Panc1 (cell line): ENCODE data around the gene TUBB2B. TPM values are rescaled to one million over a fixed set of nuclear protein-coding genes. Genes with fewer than 3 reads are reported as not detected.

Experiments used
- ATAC-seq: fragments of 200-7000 bp; cut with Tn5 transposase; 2 replicates; pipeline ENCODE4 v1.9.1; 2020; ENCODE audit warnings: mild to moderate bottlenecking, moderate library complexity
- BruUV-seq: library from RNA; stranded (reverse); fragments of 400-500 nt; replicated peaks from 2 replicates; lab custom pipeline; 2021; lab: Mats Ljungman, UMichigan
- CTCF ChIA-PET: fragments of 300-600 bp; sonication (Branson Sonifier 250); formaldehyde crosslinking; loops from one replicate; lab custom pipeline; 2022; ENCODE audit warnings: antibody characterized with exemption; lab: Charles Lee
- POLR2A ChIA-PET: fragments of 300-600 bp; sonication (Branson Sonifier 250); formaldehyde crosslinking; loops from one replicate; lab custom pipeline; 2022; ENCODE audit warnings: antibody characterized with exemption; lab: Charles Lee
- DNase-seq: peaks from one replicate; pipeline ENCODE4 v3.0.0-alpha.2; 2010; ENCODE audit warnings: low read depth, low spot score
- H3K27ac ChIP-seq: 2 replicates; pipeline ENCODE4 v1.5.1; 2011; ENCODE audit warnings: mild to moderate bottlenecking, low read length, inconsistent platforms
- H3K27me3 ChIP-seq: fragments of 200-500 bp; sonication (Bioruptor generic); 2 replicates; pipeline ENCODE4 v1.6.0; 2014; ENCODE audit warnings: low read length, inconsistent platforms; ENCODE audit not compliant: control insufficient read depth, insufficient read depth
- H3K36me3 ChIP-seq: fragments of 200-500 bp; sonication (Bioruptor generic); 2 replicates; pipeline ENCODE4 v1.5.1; 2014; ENCODE audit warnings: inconsistent platforms, mild to moderate bottlenecking, low read length, moderate library complexity; ENCODE audit not compliant: control insufficient read depth, insufficient read depth
- H3K4me1 ChIP-seq: 2 replicates; pipeline ENCODE4 v1.5.1; 2011; ENCODE audit warnings: inconsistent platforms, mild to moderate bottlenecking, low read length, moderate library complexity; ENCODE audit not compliant: control insufficient read depth, insufficient read depth
- H3K4me3 ChIP-seq, 2 experiments: 2 replicates each; pipeline ENCODE4 v1.5.1; 2011 to 2012; ENCODE audit warnings: low read depth in 2 of 2, low read length in 2 of 2, mild to moderate bottlenecking in 2 of 2, inconsistent platforms in 1 of 2, moderate library complexity in 1 of 2
- H3K9me3 ChIP-seq: fragments of 200-500 bp; sonication (Bioruptor generic); 2 replicates; pipeline ENCODE4 v1.5.1; 2014; ENCODE audit warnings: low read depth, mild to moderate bottlenecking, inconsistent platforms, low read length, moderate library complexity; ENCODE audit not compliant: control insufficient read depth, insufficient read depth
- POLR2AphosphoS5 ChIP-seq: IDR thresholded peaks from 2 replicates; pipeline ENCODE4 v1.6.1; 2012; ENCODE audit warnings: mild to moderate bottlenecking, low read depth, low read length, moderate library complexity
- SIN3A ChIP-seq: IDR thresholded peaks from 2 replicates; pipeline ENCODE4 v1.6.1; 2012; ENCODE audit warnings: low read depth, mild to moderate bottlenecking, low read length, moderate library complexity, borderline replicate concordance; ENCODE audit not compliant: insufficient read depth
- TCF7L2 ChIP-seq: IDR thresholded peaks from 2 replicates; pipeline ENCODE4 v1.6.1; 2011; ENCODE audit warnings: mild to moderate bottlenecking, low read depth, low read length, inconsistent platforms
- in situ Hi-C: cut with HindIII; loops from 2 replicates; pipeline ENCODE4 v1.10.0; 2016; ENCODE audit warnings: low sequenced_read_pairs, low pct_unique_long_range_greater_than_20kb
- intact Hi-C: fragments of 100-400 bp; cut with micrococcal nuclease; formaldehyde crosslinking; loops from one replicate; pipeline ENCODE4 v1.10.0; 2022; ENCODE audit not compliant: unreplicated experiment
- total RNA-seq: library from RNA; stranded (reverse); gene quantifications from one replicate; pipeline ENCODE4 v1.2.1, GENCODE V29; 2021; ENCODE audit not compliant: unreplicated experiment
- TF ChIP-seq, protein P1 (sequence below): fragments of 450-650 bp; IDR thresholded peaks from 2 replicates; pipeline ENCODE4 v1.5.1; 2017; ENCODE audit warnings: mild to moderate bottlenecking
- TF ChIP-seq, protein P2 (sequence below), 2 experiments: IDR thresholded peaks; 2 replicates each; pipeline ENCODE4 v1.6.1; 2011 to 2012; ENCODE audit warnings: low read depth in 2 of 2, control low read depth in 1 of 2, low read length in 1 of 2, mild to moderate bottlenecking in 1 of 2, moderate library complexity in 1 of 2; ENCODE audit not compliant: insufficient read depth in 1 of 2

TUBB2B gene
- total RNA-seq, 1 experiment from 2014 or later: 22.7 TPM

DNA sequence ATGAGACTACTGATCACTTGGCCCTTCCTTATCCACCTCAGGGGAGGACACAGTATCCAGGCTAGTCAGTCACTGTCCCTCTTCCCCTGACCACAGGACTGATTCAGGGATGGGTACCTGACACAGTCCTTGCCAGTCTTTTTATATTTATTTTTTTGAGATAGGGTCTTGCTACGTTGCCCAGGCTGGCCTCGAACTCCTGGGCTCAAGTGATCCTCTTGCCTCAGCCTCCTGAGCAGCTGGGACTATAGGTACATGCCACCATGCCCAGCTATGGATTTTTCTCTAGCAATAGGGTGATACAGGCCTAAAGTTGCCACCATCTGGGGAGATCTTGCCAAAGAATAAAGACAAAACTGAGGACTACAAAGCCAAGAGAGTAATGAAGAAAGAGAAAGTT is 10.2 kb downstream of the TUBB2B start:
- H3K4me3 ChIP-seq: no peak overlapping the region
- DNase-seq (no peak), ATAC-seq (no peak)
- ChIA-PET POLR2A (no interaction called here), CTCF (no interaction called here)
- no peaks in the 10 kb centered on the region for H3K9me3 ChIP-seq
- no peak for TF ChIP-seq TCF7L2
- TF ChIP-seq, protein P1, sequence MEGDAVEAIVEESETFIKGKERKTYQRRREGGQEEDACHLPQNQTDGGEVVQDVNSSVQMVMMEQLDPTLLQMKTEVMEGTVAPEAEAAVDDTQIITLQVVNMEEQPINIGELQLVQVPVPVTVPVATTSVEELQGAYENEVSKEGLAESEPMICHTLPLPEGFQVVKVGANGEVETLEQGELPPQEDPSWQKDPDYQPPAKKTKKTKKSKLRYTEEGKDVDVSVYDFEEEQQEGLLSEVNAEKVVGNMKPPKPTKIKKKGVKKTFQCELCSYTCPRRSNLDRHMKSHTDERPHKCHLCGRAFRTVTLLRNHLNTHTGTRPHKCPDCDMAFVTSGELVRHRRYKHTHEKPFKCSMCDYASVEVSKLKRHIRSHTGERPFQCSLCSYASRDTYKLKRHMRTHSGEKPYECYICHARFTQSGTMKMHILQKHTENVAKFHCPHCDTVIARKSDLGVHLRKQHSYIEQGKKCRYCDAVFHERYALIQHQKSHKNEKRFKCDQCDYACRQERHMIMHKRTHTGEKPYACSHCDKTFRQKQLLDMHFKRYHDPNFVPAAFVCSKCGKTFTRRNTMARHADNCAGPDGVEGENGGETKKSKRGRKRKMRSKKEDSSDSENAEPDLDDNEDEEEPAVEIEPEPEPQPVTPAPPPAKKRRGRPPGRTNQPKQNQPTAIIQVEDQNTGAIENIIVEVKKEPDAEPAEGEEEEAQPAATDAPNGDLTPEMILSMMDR: no peak
- no peak for TF ChIP-seq POLR2AphosphoS5
- TF ChIP-seq SIN3A: no peak
- TF ChIP-seq, protein P2, sequence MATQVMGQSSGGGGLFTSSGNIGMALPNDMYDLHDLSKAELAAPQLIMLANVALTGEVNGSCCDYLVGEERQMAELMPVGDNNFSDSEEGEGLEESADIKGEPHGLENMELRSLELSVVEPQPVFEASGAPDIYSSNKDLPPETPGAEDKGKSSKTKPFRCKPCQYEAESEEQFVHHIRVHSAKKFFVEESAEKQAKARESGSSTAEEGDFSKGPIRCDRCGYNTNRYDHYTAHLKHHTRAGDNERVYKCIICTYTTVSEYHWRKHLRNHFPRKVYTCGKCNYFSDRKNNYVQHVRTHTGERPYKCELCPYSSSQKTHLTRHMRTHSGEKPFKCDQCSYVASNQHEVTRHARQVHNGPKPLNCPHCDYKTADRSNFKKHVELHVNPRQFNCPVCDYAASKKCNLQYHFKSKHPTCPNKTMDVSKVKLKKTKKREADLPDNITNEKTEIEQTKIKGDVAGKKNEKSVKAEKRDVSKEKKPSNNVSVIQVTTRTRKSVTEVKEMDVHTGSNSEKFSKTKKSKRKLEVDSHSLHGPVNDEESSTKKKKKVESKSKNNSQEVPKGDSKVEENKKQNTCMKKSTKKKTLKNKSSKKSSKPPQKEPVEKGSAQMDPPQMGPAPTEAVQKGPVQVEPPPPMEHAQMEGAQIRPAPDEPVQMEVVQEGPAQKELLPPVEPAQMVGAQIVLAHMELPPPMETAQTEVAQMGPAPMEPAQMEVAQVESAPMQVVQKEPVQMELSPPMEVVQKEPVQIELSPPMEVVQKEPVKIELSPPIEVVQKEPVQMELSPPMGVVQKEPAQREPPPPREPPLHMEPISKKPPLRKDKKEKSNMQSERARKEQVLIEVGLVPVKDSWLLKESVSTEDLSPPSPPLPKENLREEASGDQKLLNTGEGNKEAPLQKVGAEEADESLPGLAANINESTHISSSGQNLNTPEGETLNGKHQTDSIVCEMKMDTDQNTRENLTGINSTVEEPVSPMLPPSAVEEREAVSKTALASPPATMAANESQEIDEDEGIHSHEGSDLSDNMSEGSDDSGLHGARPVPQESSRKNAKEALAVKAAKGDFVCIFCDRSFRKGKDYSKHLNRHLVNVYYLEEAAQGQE (IDR thresholded peaks at IDR 0.05; ENCODE audit: insufficient read depth in 1 of 2, low read depth in 2 of 2, low read length in 1 of 2): no peak
- no peaks in the 10 kb centered on the region for H3K36me3 ChIP-seq
- intact Hi-C loops: no loop called here
- H3K27ac ChIP-seq: no peak overlapping the region
- no peaks in the 10 kb centered on the region for H3K4me1 ChIP-seq
- in situ Hi-C loops: no loop called here
- no TSS peak for BruUV-seq
- no peaks in the 10 kb centered on the region; the same call in 1 of the 2 replicates for H3K27me3 ChIP-seq

GRCh38 chr6:3214898-3215297 is 12.6 kb downstream of the TUBB2B start:
- in situ Hi-C loops (no loop called here), intact Hi-C loops (no loop called here)
- H3K4me1 ChIP-seq: peaks cover 3% of the 10 kb centered on the region; the same call in 1 of the 2 replicates
- H3K4me3 ChIP-seq: no peak overlapping the region
- ChIA-PET POLR2A (no interaction called here), CTCF (no interaction called here)
- H3K27me3 ChIP-seq: no peaks in the 10 kb centered on the region; the same call in 1 of the 2 replicates
- DNase-seq (no peak), ATAC-seq (no peak)
- TF ChIP-seq, protein P2 (IDR thresholded peaks at IDR 0.05; ENCODE audit: insufficient read depth in 1 of 2, low read depth in 2 of 2, low read length in 1 of 2): no peak
- TF ChIP-seq POLR2AphosphoS5 (no peak), SIN3A (no peak), TCF7L2 (no peak)
- TF ChIP-seq, protein P1: no peak
- BruUV-seq: no TSS peak
- no peaks in the 10 kb centered on the region for H3K36me3 ChIP-seq
- H3K9me3 ChIP-seq: no peaks in the 10 kb centered on the region
- no peak overlapping the region for H3K27ac ChIP-seq
